HG02759 (cell line): Measurements from ENCODE around the gene MRPL42.
"Not testable (repeated sequence)": the region's sequence is repeated elsewhere in the genome, so short reads cannot be mapped to it uniquely, and the experiment has no call there.

Experiments
- ATAC-seq: cut with Tn5 transposase; IDR thresholded peaks from one replicate; pipeline ENCODE4 v1.9.1; 2021; ENCODE audit warnings: mild to moderate bottlenecking, moderate library complexity; ENCODE audit not compliant: unreplicated experiment

Gene MRPL42

GRCh38 chr12:93540466-93540865, 73.2 kb downstream of the MRPL42 start:
- ATAC-seq: no peak

- ATAC-seq: no peak
These were observed 74.4 kb downstream of the MRPL42 start for GRCh38 chr12:93541578-93542225.

GRCh38 chr12:93547778-93548177, 80.5 kb downstream of the MRPL42 start:
- ATAC-seq: no peak

GRCh38 chr12:93549174-93549573, 81.9 kb downstream of the MRPL42 start:
- ATAC-seq: no peak

- ATAC-seq: no peak
These were observed 83.7 kb downstream of the MRPL42 start for GRCh38 chr12:93550748-93551611.

GRCh38 chr12:93552427-93552826, 85.1 kb downstream of the MRPL42 start:
- ATAC-seq: no peak

GRCh38 chr12:93557879-93558278, 90.6 kb downstream of the MRPL42 start:
- ATAC-seq: not testable (repeated sequence)

DNA sequence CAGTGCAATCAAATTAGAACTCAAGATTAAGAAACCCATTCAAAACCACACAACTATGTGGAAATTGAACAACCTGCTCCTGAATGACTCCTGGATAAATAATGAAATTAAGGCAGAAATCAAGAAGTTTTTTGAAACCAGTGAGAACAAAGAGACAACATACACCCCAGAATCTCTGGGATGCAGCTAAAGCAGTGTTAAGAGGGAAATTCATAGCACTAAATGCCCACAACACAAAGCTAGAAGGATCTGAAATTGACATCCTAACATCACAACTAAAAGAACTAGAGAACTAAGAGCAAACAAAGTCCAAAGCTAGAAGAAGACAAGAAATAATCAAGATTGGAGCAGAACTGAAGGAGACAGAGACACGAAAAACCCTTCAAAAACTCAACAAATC, 91.4 kb downstream of the MRPL42 start:
- not testable (repeated sequence) for ATAC-seq

DNA sequence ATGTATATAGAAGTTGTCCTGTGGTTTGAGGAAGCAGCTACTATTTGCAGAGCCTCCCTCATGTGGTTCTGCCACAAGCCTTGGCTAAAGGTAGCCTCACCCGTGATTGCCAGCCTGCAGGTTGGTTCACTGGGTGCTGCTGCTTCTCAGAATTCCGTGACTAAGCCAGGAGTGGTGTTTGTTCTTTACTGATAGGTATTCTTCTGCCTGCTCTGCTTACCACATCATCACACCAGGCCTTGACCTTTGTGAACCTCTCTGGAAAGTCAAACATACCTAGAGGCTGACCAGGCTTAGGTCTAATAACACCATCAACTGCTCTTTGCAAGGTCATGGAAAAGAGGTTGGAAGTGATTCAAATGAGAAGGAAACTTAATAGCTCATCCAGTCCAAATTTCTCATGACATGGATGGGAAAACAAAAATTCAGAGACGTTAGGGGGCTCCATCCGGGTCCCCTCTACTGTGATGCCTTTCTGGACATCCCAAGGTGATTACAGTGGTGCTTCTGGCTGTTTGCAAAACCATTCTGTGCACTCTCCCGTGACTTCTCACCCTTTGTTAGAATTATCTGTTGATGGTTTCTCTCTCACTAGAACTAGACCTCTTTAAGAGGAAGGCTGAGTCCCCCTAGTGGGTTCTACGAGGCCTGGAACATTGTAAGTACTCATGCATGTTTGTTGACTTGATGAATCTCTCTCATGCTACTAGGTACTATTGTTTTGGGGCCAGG, 96.7 kb downstream of the MRPL42 start:
- ATAC-seq: no peak

DNA sequence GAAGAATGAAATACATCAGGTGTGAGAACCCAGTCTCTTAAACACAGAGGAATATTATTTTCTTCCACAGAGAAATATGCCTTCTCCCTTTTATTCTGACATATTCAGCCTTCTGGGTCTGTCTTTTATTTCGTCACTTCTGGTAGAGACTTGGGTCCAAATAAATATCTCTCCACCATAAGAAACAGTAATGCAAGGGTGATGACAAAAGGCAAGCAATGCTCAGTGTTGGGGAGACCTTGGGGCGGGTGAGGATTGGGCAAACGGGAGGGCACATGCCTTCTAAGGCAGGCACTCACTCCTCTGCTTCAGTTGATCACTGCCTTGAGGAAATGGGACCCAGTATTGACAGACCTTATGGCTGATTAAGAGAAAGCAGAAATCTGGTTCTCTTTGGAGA, 98.4 kb downstream of the MRPL42 start:
- ATAC-seq: no peak
